GM18517 (cell line): ENCODE results near the gene ZNF175.
"Not testable (repeated sequence)": the region's sequence is repeated elsewhere in the genome, so short reads cannot be mapped to it uniquely, and the experiment has no call there.

Source experiments
- ATAC-seq: cut with Tn5 transposase; IDR thresholded peaks from one replicate; pipeline ENCODE4 v1.9.1; 2021; ENCODE audit warnings: mild to moderate bottlenecking, moderate library complexity; ENCODE audit not compliant: unreplicated experiment

Gene ZNF175

DNA sequence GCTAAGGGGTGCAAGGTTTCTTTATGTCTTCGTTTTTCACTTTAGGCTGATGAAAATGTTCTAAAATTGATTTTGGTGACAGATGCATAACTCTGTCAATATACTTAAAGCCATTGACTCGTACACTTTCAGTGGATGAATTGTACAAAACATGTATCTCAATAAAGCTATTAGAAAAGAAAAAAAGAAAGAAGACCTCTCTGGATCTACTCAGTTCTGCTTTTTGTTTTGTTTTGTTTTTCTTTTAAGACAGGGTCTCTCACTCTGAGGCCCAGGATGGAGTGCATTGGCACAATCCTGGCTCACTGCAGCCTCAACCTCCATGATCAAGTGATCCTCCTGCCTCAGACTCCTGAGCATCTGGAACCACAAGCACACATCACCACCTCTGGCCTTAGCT is 55.6 kb downstream of the ZNF175 start:
- ATAC-seq = no peak

DNA sequence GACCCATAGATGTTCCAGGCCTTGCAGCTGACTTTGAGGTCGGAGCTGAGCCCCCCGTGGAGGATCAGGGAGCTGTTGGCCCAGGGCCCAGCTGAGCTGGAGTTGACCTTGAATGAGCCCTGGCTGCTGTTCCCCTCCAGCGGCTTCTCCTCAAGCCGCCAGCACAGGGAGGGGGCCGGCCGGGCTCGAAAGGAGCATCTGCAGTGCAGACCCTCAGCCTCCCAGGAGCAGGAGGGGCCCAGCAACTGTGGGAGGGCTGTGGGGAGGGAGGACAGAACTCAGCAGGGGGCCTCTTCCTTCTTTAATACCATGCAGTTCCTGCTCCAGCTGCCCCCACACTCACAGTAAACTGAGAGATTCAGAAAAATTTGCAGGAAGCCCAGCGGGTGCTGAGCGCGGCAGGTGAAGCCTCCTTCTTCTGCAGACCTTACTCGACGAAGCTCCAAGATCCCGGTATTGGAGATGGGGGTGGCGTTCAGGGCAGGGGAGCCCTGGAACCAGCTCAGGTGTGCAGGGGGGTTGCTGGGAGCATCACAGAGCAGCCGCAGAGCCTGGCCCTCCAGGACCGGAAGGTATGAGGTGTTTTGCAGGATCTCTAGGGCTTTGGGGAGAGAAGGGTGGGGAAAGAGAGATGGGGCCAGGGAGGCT is 56.5 kb downstream of the ZNF175 start:
- no peak for ATAC-seq

DNA sequence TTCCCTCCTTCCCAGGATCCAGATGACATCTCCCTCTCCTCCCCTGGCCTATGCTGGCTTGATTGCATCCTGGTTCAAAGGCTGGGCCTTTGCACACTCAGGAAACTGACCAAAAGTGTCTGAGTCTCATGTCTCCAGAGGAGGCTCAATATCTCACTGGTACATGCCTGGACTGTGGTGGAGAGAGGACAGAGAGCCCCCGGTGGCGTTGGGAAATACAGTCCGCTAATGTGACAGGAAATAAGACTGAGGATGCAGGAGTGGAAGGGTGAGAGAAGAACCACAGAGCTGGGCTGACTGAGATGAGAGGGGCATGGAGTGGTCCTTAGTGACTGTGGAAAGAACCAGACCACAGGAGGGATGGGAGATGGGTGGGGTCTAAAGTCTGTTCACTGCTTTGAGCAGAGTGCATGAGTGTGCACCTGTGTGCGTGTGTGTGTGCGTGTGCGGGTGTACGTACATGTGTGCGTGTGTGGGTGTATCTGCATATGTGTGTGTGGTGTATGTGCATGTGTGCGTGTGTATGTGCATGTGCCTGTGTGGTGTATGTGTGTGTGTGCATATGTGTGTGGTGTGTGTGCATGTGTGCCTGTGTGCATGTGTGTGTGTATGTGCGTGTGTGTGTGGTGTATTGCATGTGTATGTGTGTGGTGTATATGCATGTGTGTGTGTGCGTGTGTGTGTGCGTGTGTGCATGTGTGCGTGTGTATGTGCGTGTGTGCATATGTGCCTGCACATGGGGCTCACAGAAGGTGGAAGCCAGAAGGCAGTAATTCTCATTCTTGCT is 57.3 kb downstream of the ZNF175 start:
- no peak for ATAC-seq

DNA sequence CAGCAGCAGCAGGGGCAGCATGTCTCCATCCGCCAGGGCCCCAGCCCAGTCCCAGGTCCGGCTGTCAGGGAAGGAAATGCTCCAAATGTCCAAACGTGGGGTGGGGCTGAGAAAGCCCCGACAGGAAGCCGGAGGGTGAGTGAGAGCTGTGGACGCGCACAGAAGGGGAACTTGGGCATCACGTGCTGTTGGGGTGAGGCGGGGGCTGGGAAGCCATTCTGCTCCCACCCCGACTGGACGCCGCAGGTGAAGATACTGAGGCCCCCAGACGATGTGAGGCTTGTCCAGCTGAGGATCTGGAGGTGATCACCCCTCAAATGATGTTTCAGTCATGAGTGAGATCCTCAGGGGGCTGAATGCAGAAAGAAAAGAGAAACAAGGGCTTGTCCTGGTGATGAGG is 59.2 kb downstream of the ZNF175 start, which contains the start of gene SIGLEC5:
Gene SIGLEC5 (minus strand): TSS at position 87 of the 400 bp plus-strand sequence. CDS start 66 bp downstream, at position 21.
- ATAC-seq = not testable (repeated sequence)

DNA sequence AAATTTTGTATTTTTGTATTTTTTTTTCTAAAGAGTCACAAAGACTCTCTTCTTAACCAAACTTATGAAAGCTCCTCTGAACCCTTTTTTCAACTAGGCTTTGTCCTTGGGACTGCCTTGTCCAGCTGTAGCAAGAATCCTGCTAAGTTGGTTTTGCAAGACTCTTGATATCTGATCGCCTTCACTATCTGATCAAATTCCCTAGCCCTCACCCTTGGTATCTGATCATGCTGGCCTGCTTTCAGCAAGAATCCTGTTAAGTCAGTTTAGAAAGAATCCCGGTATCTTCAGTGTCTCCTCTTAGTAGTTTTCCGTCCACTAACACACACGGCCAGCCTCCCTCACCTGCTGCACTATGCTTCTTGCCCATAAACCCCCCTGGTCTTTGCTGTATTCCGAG is 61.0 kb downstream of the ZNF175 start:
- ATAC-seq = no peak

DNA sequence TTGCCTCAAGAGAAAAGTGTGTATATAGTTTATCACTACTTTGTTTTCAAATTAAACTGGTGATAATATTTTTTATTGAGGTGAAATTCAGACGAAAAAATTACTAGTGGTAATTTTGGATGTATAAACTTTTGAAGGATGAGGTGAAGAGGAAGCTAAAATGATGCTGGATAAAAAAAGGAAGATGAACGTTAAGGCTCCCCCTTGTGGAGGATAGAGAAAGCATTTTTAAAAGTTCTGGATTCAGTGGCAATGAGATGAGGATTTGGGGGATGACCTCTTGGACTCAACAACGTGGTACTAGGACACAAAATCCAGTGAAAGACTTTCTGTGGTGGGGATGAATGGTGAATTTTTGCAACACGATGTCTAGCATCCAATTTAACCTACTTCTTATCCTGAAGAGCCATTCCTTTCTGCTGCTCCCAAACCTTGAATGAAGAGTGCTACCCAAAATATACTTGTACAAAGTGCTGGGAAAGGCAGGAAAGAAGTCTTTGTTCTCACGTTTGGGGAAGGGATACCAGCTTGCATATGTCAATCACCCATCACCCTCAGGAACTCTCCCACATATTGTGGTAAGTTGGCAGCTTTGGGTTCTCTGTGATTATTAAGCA is 66.4 kb downstream of the ZNF175 start:
- ATAC-seq = no peak

DNA sequence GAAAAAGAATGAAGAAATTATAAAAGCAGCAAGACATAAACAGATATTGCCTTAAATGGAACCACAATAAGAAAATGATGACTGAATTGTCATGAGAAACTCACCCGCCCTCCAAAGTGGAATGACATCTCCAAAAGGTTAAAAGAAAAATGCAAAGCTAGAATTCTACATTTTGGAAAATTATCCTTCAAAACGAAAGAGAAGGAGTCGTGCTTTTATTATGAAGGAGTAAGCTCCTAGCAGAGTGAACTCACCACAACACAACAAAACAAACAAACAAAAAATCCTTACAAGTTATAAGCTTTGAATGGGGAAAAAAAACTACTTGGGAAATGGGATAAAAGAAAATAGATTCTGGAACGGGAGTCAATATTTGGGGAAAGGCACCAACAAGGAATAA is 68.8 kb downstream of the ZNF175 start:
- no peak for ATAC-seq

DNA sequence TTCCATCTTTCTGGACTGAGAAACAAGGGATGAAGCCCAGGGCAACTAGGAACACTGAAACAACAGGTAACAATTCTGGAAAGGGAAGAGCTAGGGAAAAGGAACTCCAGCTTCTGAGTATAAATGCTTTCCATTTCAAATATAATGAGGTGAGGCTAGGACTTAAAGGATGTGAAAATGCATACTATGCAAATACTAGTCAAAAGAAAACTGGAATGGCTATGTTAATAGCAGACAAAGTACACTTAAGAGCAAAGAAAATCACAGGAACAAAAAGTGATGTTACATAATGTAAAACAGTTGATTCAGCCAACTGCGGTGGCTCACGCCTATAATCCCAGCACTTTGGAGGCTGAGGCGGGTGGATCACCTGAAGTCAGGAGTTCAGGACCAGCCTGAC is 69.3 kb downstream of the ZNF175 start:
- ATAC-seq = no peak

DNA sequence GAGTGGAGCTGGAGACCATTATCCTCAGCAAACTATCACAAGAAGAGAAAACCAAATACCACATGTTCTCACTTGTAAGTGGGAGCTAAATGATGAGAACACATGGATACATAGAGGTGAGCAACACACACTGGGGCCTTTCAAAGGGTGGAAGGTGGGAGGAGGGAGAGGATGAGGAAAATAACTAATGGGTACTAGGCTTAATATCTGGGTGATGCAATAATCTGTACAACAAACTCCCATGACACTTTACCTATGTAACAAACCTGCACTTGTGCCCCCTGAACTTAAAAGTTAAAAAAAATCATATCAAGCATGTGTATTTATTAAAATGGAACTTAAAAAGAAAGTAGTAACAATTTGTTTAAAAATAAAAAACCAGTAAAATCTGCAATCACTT is 70.6 kb downstream of the ZNF175 start:
- no peak for ATAC-seq
